ENCODE measurements around the gene TTC22. TPM values are rescaled to one million over a fixed set of nuclear protein-coding genes. Genes with fewer than 3 reads are reported as not detected.

The TTC22 gene
- polyA plus RNA-seq, 2 of the 4 experiments (the other 2 are of a cell fraction) = not detected

- ATAC-seq (no peak), DNase-seq (ENCODE audit: low read depth in 1 of 2, low spot score in 1 of 2) (no peak), FAIRE-seq (no peak)
- TF ChIP-seq, protein P1, sequence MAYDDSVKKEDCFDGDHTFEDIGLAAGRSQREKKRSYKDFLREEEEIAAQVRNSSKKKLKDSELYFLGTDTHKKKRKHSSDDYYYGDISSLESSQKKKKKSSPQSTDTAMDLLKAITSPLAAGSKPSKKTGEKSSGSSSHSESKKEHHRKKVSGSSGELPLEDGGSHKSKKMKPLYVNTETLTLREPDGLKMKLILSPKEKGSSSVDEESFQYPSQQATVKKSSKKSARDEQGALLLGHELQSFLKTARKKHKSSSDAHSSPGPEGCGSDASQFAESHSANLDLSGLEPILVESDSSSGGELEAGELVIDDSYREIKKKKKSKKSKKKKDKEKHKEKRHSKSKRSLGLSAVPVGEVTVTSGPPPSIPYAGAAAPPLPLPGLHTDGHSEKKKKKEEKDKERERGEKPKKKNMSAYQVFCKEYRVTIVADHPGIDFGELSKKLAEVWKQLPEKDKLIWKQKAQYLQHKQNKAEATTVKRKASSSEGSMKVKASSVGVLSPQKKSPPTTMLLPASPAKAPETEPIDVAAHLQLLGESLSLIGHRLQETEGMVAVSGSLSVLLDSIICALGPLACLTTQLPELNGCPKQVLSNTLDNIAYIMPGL (CRISPR knock-in tag; IDR thresholded peaks at IDR 0.05; ENCODE audit: borderline replicate concordance) = no peak
- TF ChIP-seq GATA3 (IDR thresholded peaks at IDR 0.05; ENCODE audit: borderline replicate concordance) = no peak
- no peak for TF ChIP-seq HDAC2 (IDR thresholded peaks at IDR 0.05)
- TF ChIP-seq MAZ (IDR thresholded peaks at IDR 0.05; ENCODE audit: borderline replicate concordance, low read depth, low read length) = no peak
- TF ChIP-seq JUN (IDR thresholded peaks at IDR 0.05) = no peak
- TF ChIP-seq ESRRA (IDR thresholded peaks at IDR 0.05; ENCODE audit: borderline replicate concordance, low read length) = no peak
- WGBS (ENCODE audit: missing lambda C conversion rate) = 78% methylated on average over 4 of the region's 4 CpGs
- no peak overlapping the region for H3K27ac ChIP-seq
- no peak overlapping the region for H3K4me3 ChIP-seq
- no peak overlapping the region for H3K4me2 ChIP-seq
- POLR2A ChIA-PET = no interaction called here
- H3K4me1 ChIP-seq = no peaks in the 10 kb centered on the region
- no peaks in the 10 kb centered on the region for H3K9me3 ChIP-seq
- CTCF ChIA-PET = no interaction called here
These were observed 58.8 kb downstream of the TTC22 start for GRCh38 chr1:54742282-54742681.

GRCh38 chr1:54741531-54741930 lies 59.6 kb downstream of the TTC22 start:
- TF ChIP-seq, protein P2, sequence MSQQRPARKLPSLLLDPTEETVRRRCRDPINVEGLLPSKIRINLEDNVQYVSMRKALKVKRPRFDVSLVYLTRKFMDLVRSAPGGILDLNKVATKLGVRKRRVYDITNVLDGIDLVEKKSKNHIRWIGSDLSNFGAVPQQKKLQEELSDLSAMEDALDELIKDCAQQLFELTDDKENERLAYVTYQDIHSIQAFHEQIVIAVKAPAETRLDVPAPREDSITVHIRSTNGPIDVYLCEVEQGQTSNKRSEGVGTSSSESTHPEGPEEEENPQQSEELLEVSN (IDR thresholded peaks at IDR 0.05; ENCODE audit: borderline replicate concordance, low read depth) = no peak
- TF ChIP-seq FOSL2 (IDR thresholded peaks at IDR 0.05) = no peak
- no peak for TF ChIP-seq FOSL2 (CRISPR knock-in tag; IDR thresholded peaks at IDR 0.05)
- no peak for TF ChIP-seq RFX5 (IDR thresholded peaks at IDR 0.05)
- TF ChIP-seq HOXB5 (CRISPR knock-in tag; IDR thresholded peaks at IDR 0.05) = no peak
- no peak for TF ChIP-seq POLR2A (IDR thresholded peaks at IDR 0.05; ENCODE audit: low read length)
- TF ChIP-seq HEYL (CRISPR knock-in tag; IDR thresholded peaks at IDR 0.05) = no peak
- no peak for TF ChIP-seq KDM1A (IDR thresholded peaks at IDR 0.05; ENCODE audit: low read depth)
- TF ChIP-seq TFCP2L1 (CRISPR knock-in tag; IDR thresholded peaks at IDR 0.05) = no peak
- TF ChIP-seq SMC3 (IDR thresholded peaks at IDR 0.05) = no peak
- TF ChIP-seq CHD4 (IDR thresholded peaks at IDR 0.05; ENCODE audit: borderline replicate concordance) = no peak
- TF ChIP-seq FOXS1 (CRISPR knock-in tag; IDR thresholded peaks at IDR 0.05) = no peak
- TF ChIP-seq HES2 (IDR thresholded peaks at IDR 0.05) = no peak
- no peak for TF ChIP-seq HOXB13 (CRISPR knock-in tag; IDR thresholded peaks at IDR 0.05; ENCODE audit: low read depth)
- TF ChIP-seq KDM5A (IDR thresholded peaks at IDR 0.05) = no peak
- no peak for TF ChIP-seq HDAC2 (IDR thresholded peaks at IDR 0.05)
- no peak for TF ChIP-seq ZC3H11A (IDR thresholded peaks at IDR 0.05)
- TF ChIP-seq NR3C1 (IDR thresholded peaks at IDR 0.05) = no peak
- DNase-seq (ENCODE audit: low read depth in 1 of 2, low spot score in 1 of 2) (no peak), ATAC-seq (no peak), FAIRE-seq (no peak)
- Histone ChIP-seq H3K9me3 (no peaks in the 10 kb centered on the region), H3K4me2 (no peak overlapping the region), H3K27ac (no peak overlapping the region), H3K4me1 (no peaks in the 10 kb centered on the region), H3K4me3 (no peak overlapping the region)
- POLR2A ChIA-PET = no interaction called here
- WGBS (ENCODE audit: missing lambda C conversion rate) = 94% methylated on average over 4 of the region's 4 CpGs
- CTCF ChIA-PET = no interaction called here

DNA sequence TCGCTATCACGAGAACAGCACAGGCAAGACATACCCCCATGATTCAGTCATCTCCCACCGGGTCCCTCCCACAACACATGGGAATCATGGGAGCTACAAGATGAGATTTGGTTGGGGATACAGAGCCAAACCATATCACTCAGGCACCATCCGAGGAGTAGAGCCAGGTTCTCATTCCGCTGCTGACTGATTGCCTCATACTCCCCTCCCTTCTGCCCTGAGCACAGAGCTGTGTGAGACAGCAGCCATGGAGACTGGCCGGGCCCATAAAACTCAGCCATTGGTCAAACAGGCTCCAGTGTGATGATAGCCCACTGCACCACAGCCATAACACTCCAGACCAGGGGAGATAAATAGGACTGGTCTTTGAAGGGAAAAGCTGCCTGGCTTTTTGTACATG lies 62.9 kb downstream of the TTC22 start:
- FAIRE-seq (no peak), DNase-seq (ENCODE audit: low read depth in 1 of 2, low spot score in 1 of 2) (no peak), ATAC-seq (no peak)
- Histone ChIP-seq H3K4me3 (no peak overlapping the region), H3K9me3 (no peaks in the 10 kb centered on the region), H3K27ac (no peak overlapping the region), H3K4me2 (no peak overlapping the region), H3K4me1 (no peaks in the 10 kb centered on the region)
- WGBS (ENCODE audit: missing lambda C conversion rate) = 93% methylated on average over 6 of the region's 6 CpGs
- POLR2A ChIA-PET = no interaction called here
- CTCF ChIA-PET = no interaction called here
- TF ChIP-seq TFCP2L1 (CRISPR knock-in tag; IDR thresholded peaks at IDR 0.05) = no peak
- TF ChIP-seq EHF (CRISPR knock-in tag; IDR thresholded peaks at IDR 0.05) = no peak
- no peak for TF ChIP-seq ZSCAN20 (CRISPR knock-in tag; IDR thresholded peaks at IDR 0.05)
- TF ChIP-seq JUNB (IDR thresholded peaks at IDR 0.05) = no peak
- TF ChIP-seq JUN (IDR thresholded peaks at IDR 0.05) = no peak
- TF ChIP-seq KDM1A (IDR thresholded peaks at IDR 0.05; ENCODE audit: low read depth) = no peak
- no peak for TF ChIP-seq FOSL2 (IDR thresholded peaks at IDR 0.05)
- no peak for TF ChIP-seq FOSL2 (CRISPR knock-in tag; IDR thresholded peaks at IDR 0.05)
- TF ChIP-seq MAX (IDR thresholded peaks at IDR 0.05) = no peak
- TF ChIP-seq EHMT2 (IDR thresholded peaks at IDR 0.05; ENCODE audit: low read depth) = no peak
- no peak for TF ChIP-seq HOXB5 (CRISPR knock-in tag; IDR thresholded peaks at IDR 0.05)
- TF ChIP-seq, protein P3, sequence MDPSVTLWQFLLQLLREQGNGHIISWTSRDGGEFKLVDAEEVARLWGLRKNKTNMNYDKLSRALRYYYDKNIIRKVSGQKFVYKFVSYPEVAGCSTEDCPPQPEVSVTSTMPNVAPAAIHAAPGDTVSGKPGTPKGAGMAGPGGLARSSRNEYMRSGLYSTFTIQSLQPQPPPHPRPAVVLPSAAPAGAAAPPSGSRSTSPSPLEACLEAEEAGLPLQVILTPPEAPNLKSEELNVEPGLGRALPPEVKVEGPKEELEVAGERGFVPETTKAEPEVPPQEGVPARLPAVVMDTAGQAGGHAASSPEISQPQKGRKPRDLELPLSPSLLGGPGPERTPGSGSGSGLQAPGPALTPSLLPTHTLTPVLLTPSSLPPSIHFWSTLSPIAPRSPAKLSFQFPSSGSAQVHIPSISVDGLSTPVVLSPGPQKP (IDR thresholded peaks at IDR 0.05; ENCODE audit: low read depth, low read length) = no peak
- TF ChIP-seq NFE2L2 (conservative IDR thresholded peaks at IDR 0.05; ENCODE audit: low read length) = no peak
- no peak for TF ChIP-seq SREBF2 (IDR thresholded peaks at IDR 0.05)
- TF ChIP-seq SMC3 (IDR thresholded peaks at IDR 0.05) = no peak
- TF ChIP-seq CBX2 (IDR thresholded peaks at IDR 0.05; ENCODE audit: borderline replicate concordance, low read depth) = no peak
- no peak for TF ChIP-seq ZNF302 (CRISPR knock-in tag; IDR thresholded peaks at IDR 0.05)
- TF ChIP-seq PHF8 (IDR thresholded peaks at IDR 0.05; ENCODE audit: borderline replicate concordance, low read depth) = no peak

All from A549 (cell line).